Activated naive CD8-positive, alpha-beta T cell treated with anti-CD3 and anti-CD28 coated beads for 36 hours (primary cell): Measurements from ENCODE around the gene LIMK2. TPM values are rescaled to one million over a fixed set of nuclear protein-coding genes. Genes with fewer than 3 reads are reported as not detected.

Experiments
- total RNA-seq, 2 experiments: library from RNA; stranded (reverse); gene quantifications; one replicate each; pipeline ENCODE4 v1.2.3, GENCODE V29; 2021

Gene LIMK2
- total RNA-seq, 2 experiments from 2014 or later: 28.9 to 30.1 TPM

Other genes with a start within 250 kb of the LIMK2 start
- gene MORC2, start 243.5 kb upstream of the LIMK2 start, total RNA-seq: 10 to 100 TPM; 24.9 to 25.7 TPM
- 10 to 100 TPM; 45.6 to 47.4 TPM for gene TUG1, start 243.0 kb upstream of the LIMK2 start, total RNA-seq
- gene SMTN, start 131.0 kb upstream of the LIMK2 start, total RNA-seq: 10 to 100 TPM; 19.2 to 19.8 TPM
- 1 to 10 TPM; 6.4 to 7.8 TPM for gene SELENOM, start 104.7 kb upstream of the LIMK2 start, total RNA-seq
- under 1 TPM; 0.23 to 0.44 TPM for gene INPP5J, start 89.3 kb upstream of the LIMK2 start, total RNA-seq
- gene PLA2G3, start 71.8 kb upstream of the LIMK2 start, total RNA-seq: not detected
- gene RNF185, start 52.1 kb upstream of the LIMK2 start, total RNA-seq: 10 to 100 TPM; 20.5 to 21.3 TPM
- 10 to 100 TPM; 10.7 to 11.3 TPM for gene PIK3IP1, start 80.2 kb downstream of the LIMK2 start, total RNA-seq
- 10 to 100 TPM; 35.3 to 36.3 TPM for gene PATZ1, start 134.0 kb downstream of the LIMK2 start, total RNA-seq
- 100 to 1,000 TPM in 1 of 2 experiments, 10 to 100 TPM in 1; 95.8 to 103 TPM for gene DRG1, start 187.3 kb downstream of the LIMK2 start, total RNA-seq